Measurements from ENCODE around the gene RBMS2. TPM values are rescaled to one million over a fixed set of nuclear protein-coding genes. Genes with fewer than 3 reads are reported as not detected.

RBMS2 gene
- total RNA-seq, 6 donors from 2014 or later: 43.0 to 113 (median 78.4) TPM

DNA sequence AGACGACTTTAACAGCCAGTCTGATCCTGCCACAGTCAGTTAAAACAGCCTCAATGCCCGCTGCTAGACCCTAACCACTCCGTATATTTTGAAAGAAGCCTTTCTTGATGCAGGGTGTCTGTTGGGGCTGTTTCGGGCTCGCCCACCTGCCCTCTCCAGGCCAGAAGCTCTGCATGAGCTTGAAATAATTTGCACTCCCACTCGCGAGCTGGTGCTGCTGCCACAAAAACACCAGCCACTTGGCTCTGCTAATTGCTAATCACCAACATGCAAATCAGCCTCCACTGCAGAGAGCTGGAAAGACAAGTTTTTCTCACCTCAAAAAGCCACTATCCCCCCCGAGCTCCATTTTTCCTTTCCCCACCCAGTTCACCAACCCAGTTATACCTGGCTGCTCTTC is 93.0 kb downstream of the RBMS2 start:
- DNase-seq: no peak
- no peaks in the 10 kb centered on the region for H3K9me3 ChIP-seq
- peaks cover 63 to 100% (median 82%) of the 10 kb centered on the region in 4 donors for H3K36me3 ChIP-seq
- no peak overlapping the region for H3K4me3 ChIP-seq
- no peak for ATAC-seq (ENCODE audit: low FRiP score in 2 of 2)
- peaks cover 0 to 14% (median 1%) of the 10 kb centered on the region in 4 donors for H3K4me1 ChIP-seq
- WGBS, 2 donors: 79 to 91% methylated on average over 8 of the region's 8 CpGs
- no peak overlapping the region for H3K27ac ChIP-seq
- H3K27me3 ChIP-seq: no peaks in the 10 kb centered on the region
- TF ChIP-seq, protein P1, sequence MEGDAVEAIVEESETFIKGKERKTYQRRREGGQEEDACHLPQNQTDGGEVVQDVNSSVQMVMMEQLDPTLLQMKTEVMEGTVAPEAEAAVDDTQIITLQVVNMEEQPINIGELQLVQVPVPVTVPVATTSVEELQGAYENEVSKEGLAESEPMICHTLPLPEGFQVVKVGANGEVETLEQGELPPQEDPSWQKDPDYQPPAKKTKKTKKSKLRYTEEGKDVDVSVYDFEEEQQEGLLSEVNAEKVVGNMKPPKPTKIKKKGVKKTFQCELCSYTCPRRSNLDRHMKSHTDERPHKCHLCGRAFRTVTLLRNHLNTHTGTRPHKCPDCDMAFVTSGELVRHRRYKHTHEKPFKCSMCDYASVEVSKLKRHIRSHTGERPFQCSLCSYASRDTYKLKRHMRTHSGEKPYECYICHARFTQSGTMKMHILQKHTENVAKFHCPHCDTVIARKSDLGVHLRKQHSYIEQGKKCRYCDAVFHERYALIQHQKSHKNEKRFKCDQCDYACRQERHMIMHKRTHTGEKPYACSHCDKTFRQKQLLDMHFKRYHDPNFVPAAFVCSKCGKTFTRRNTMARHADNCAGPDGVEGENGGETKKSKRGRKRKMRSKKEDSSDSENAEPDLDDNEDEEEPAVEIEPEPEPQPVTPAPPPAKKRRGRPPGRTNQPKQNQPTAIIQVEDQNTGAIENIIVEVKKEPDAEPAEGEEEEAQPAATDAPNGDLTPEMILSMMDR (IDR thresholded peaks at IDR 0.05): no peak
- no peak for TF ChIP-seq POLR2A (IDR thresholded peaks at IDR 0.05)
- TF ChIP-seq EP300 (IDR thresholded peaks at IDR 0.05): no peak
- TF ChIP-seq POLR2AphosphoS5 (IDR thresholded peaks at IDR 0.05): no peak

- Histone ChIP-seq H3K27ac (no peak overlapping the region), H3K36me3 (peaks cover 47 to 99% (median 72%) of the 10 kb centered on the region in 4 donors), H3K4me3 (no peak overlapping the region), H3K9me3 (no peaks in the 10 kb centered on the region), H3K27me3 (no peaks in the 10 kb centered on the region), H3K4me1 (peaks cover 0 to 21% (median 5%) of the 10 kb centered on the region in 4 donors)
- TF ChIP-seq POLR2AphosphoS5 (IDR thresholded peaks at IDR 0.05) (no peak), POLR2A (IDR thresholded peaks at IDR 0.05) (no peak), EP300 (IDR thresholded peaks at IDR 0.05) (no peak)
- TF ChIP-seq, protein P1 (IDR thresholded peaks at IDR 0.05): no peak
- ATAC-seq (ENCODE audit: low FRiP score in 2 of 2) (no peak), DNase-seq (no peak)
- WGBS, 2 donors: 97 to 98% methylated on average over 3 of the region's 3 CpGs
Measured at GRCh38 chr12:56616244-56616643, 94.6 kb downstream of the RBMS2 start.

GRCh38 chr12:56616925-56617324 is 95.3 kb downstream of the RBMS2 start:
- Histone ChIP-seq H3K9me3 (no peaks in the 10 kb centered on the region), H3K36me3 (peaks cover 41 to 99% (median 70%) of the 10 kb centered on the region in 4 donors), H3K27me3 (no peaks in the 10 kb centered on the region), H3K4me3 (no peak overlapping the region), H3K4me1 (peaks cover 0 to 21% (median 5%) of the 10 kb centered on the region in 4 donors), H3K27ac (no peak overlapping the region)
- TF ChIP-seq, protein P1 (IDR thresholded peaks at IDR 0.05): no peak
- TF ChIP-seq EP300 (IDR thresholded peaks at IDR 0.05): no peak
- TF ChIP-seq POLR2A (IDR thresholded peaks at IDR 0.05): no peak
- TF ChIP-seq POLR2AphosphoS5 (IDR thresholded peaks at IDR 0.05): no peak
- ATAC-seq (ENCODE audit: low FRiP score in 2 of 2): no peak
- no peak for DNase-seq

DNA sequence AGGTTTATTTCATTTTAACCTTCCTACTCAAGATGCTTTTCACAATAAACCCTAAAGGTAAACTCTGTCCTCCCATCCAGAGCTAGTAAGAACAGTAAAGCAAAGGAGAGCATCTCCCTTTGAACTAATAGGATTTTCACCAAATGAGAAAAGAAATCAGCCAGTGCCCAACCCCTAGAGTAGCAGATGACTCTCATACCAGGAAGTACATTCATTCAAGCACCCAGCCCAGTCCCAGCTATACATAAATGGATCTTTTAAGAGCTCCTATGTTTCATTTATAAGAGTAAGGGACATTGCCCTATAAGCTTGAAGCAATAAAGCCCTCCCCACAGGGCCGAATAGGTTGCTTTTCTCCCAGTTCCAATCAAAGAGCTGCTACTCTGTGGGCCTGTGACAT is 100.9 kb downstream of the RBMS2 start:
- TF ChIP-seq POLR2AphosphoS5 (IDR thresholded peaks at IDR 0.05) (no peak), EP300 (IDR thresholded peaks at IDR 0.05) (no peak), POLR2A (IDR thresholded peaks at IDR 0.05) (no peak)
- TF ChIP-seq, protein P1 (IDR thresholded peaks at IDR 0.05): no peak
- peak overlapping the region in 1 of 4 donors; percentile 10 for H3K27ac ChIP-seq
- ATAC-seq (ENCODE audit: low FRiP score in 2 of 2) (no peak), DNase-seq (no peak)
- 82% methylated on average over 1 of the region's 1 CpG; no CpG with 5 or more reads in 1 of the 2 donors for WGBS, 2 donors
- peaks cover 0 to 75% (median 17%) of the 10 kb centered on the region in 4 donors for H3K36me3 ChIP-seq
- no peaks in the 10 kb centered on the region for H3K27me3 ChIP-seq
- H3K4me1 ChIP-seq: peaks cover 21 to 54% (median 33%) of the 10 kb centered on the region in 4 donors
- H3K9me3 ChIP-seq: no peaks in the 10 kb centered on the region
- H3K4me3 ChIP-seq: no peak overlapping the region

- Histone ChIP-seq H3K4me3 (no peak overlapping the region), H3K4me1 (peaks cover 48 to 59% (median 53%) of the 10 kb centered on the region in 4 donors), H3K36me3 (peaks cover 0 to 35% (median 3%) of the 10 kb centered on the region in 4 donors), H3K27ac (no peak overlapping the region), H3K27me3 (no peaks in the 10 kb centered on the region), H3K9me3 (no peaks in the 10 kb centered on the region)
- DNase-seq (no peak), ATAC-seq (ENCODE audit: low FRiP score in 2 of 2) (no peak)
- TF ChIP-seq, protein P1 (IDR thresholded peaks at IDR 0.05): no peak
- TF ChIP-seq POLR2A (IDR thresholded peaks at IDR 0.05) (no peak), POLR2AphosphoS5 (IDR thresholded peaks at IDR 0.05) (no peak), EP300 (IDR thresholded peaks at IDR 0.05) (no peak)
Measured at GRCh38 chr12:56626701-56627100, 105.1 kb downstream of the RBMS2 start.

Data from upper lobe of left lung (tissue), 6 donors.